Transverse colon (tissue), 3 donors: ENCODE measurements around the gene KAT8.

Experiments
- POLR2A ChIP-seq: fragments of 450-650 bp; IDR thresholded peaks from one replicate; pipeline ENCODE4 v1.6.1; 2016; ENCODE audit warnings: antibody characterized with exemption, mild to moderate bottlenecking, moderate library complexity
- TF ChIP-seq, protein P1 (sequence below), 5 experiments: fragments of 200-600 bp in 3 of 5; fragments of 450-650 bp in 2 of 5; sonication (generic) in 3 of 5; IDR thresholded peaks; 1 replicate in 2 of 5; 2 replicates in 3 of 5; pipeline ENCODE4 v1.5.1; 2016 to 2017; ENCODE audit warnings: antibody characterized with exemption in 5 of 5, inconsistent platforms in 3 of 5, mild to moderate bottlenecking in 2 of 5, moderate library complexity in 1 of 5

GRCh38 chr16:31108035-31108793, 9.2 kb upstream of the KAT8 start, which contains the start of gene BCKDK:
- TF ChIP-seq, protein P1, sequence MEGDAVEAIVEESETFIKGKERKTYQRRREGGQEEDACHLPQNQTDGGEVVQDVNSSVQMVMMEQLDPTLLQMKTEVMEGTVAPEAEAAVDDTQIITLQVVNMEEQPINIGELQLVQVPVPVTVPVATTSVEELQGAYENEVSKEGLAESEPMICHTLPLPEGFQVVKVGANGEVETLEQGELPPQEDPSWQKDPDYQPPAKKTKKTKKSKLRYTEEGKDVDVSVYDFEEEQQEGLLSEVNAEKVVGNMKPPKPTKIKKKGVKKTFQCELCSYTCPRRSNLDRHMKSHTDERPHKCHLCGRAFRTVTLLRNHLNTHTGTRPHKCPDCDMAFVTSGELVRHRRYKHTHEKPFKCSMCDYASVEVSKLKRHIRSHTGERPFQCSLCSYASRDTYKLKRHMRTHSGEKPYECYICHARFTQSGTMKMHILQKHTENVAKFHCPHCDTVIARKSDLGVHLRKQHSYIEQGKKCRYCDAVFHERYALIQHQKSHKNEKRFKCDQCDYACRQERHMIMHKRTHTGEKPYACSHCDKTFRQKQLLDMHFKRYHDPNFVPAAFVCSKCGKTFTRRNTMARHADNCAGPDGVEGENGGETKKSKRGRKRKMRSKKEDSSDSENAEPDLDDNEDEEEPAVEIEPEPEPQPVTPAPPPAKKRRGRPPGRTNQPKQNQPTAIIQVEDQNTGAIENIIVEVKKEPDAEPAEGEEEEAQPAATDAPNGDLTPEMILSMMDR (IDR thresholded peaks at IDR 0.05), result no peak
- TF ChIP-seq POLR2A, result peak; percentile 50
